T-helper 2 cell treated with Interferon-gamma antibody and Interleukin-4, amounts not matched to agents 5 μg/mL and 100 μg/mL, for 36 hours (primary cell): Measurements from ENCODE around the gene GRN.
"Not testable (repeated sequence)": the region's sequence is repeated elsewhere in the genome, so short reads cannot be mapped to it uniquely, and the experiment has no call there.

Experiments
- DNase-seq: peaks from one replicate; pipeline ENCODE4 v3.0.0; 2021; ENCODE audit warnings: low spot score
- H3K27ac Mint-ChIP-seq: one replicate; pipeline ENCODE4 v1.8.0; 2021; ENCODE audit warnings: mild to moderate bottlenecking, mixed read lengths
- H3K27me3 Mint-ChIP-seq: one replicate; pipeline ENCODE4 v1.8.0; 2021; ENCODE audit warnings: low read depth, mixed read lengths
- H3K36me3 Mint-ChIP-seq: one replicate; pipeline ENCODE4 v1.8.0; 2021; ENCODE audit warnings: low read depth, mixed read lengths
- H3K4me1 Mint-ChIP-seq: one replicate; pipeline ENCODE4 v1.8.0; 2021; ENCODE audit warnings: low read depth, mixed read lengths
- H3K4me3 Mint-ChIP-seq: one replicate; pipeline ENCODE4 v1.8.0; 2022; ENCODE audit warnings: mild to moderate bottlenecking, moderate library complexity, mixed read lengths
- H3K9me3 Mint-ChIP-seq: one replicate; pipeline ENCODE4 v1.8.0; 2021; ENCODE audit warnings: mixed read lengths

Gene GRN

GRCh38 chr17:44383861-44384260 lies 38.8 kb downstream of the GRN start:
- no peak overlapping the region for H3K27ac Mint-ChIP-seq
- H3K9me3 Mint-ChIP-seq, result no peaks in the 10 kb centered on the region
- H3K4me1 Mint-ChIP-seq, result no peaks in the 10 kb centered on the region
- H3K4me3 Mint-ChIP-seq, result no peak overlapping the region
- H3K36me3 Mint-ChIP-seq, result no peaks in the 10 kb centered on the region
- DNase-seq, result no peak
- H3K27me3 Mint-ChIP-seq, result peaks cover 23% of the 10 kb centered on the region

GRCh38 chr17:44384281-44384822 lies 39.2 kb downstream of the GRN start:
- H3K4me3 Mint-ChIP-seq, result peak overlapping the region; percentile 47
- H3K36me3 Mint-ChIP-seq, result no peaks in the 10 kb centered on the region
- H3K9me3 Mint-ChIP-seq, result no peaks in the 10 kb centered on the region
- peaks cover under 1% of the 10 kb centered on the region for H3K4me1 Mint-ChIP-seq
- H3K27ac Mint-ChIP-seq, result no peak overlapping the region
- peaks cover 23% of the 10 kb centered on the region for H3K27me3 Mint-ChIP-seq
- no peak for DNase-seq

GRCh38 chr17:44384823-44385286 lies 39.8 kb downstream of the GRN start:
- Mint-ChIP-seq H3K36me3 (no peaks in the 10 kb centered on the region), H3K27me3 (peaks cover 23% of the 10 kb centered on the region), H3K9me3 (no peaks in the 10 kb centered on the region), H3K4me1 (peaks cover 6% of the 10 kb centered on the region), H3K27ac (no peak overlapping the region), H3K4me3 (peak overlapping the region; percentile 74)
- no peak for DNase-seq

- DNase-seq, result peak; percentile 84
- peaks cover 23% of the 10 kb centered on the region for H3K27me3 Mint-ChIP-seq
- no peaks in the 10 kb centered on the region for H3K9me3 Mint-ChIP-seq
- H3K36me3 Mint-ChIP-seq, result no peaks in the 10 kb centered on the region
- H3K27ac Mint-ChIP-seq, result peak overlapping the region; percentile 22
- H3K4me3 Mint-ChIP-seq, result peak overlapping the region; percentile 74
- peaks cover 11% of the 10 kb centered on the region for H3K4me1 Mint-ChIP-seq
These were observed 40.4 kb downstream of the GRN start for GRCh38 chr17:44385287-44386181.

GRCh38 chr17:44386182-44386525 lies 41.1 kb downstream of the GRN start:
- Mint-ChIP-seq H3K4me3 (peak overlapping the region; percentile 74), H3K36me3 (no peaks in the 10 kb centered on the region), H3K9me3 (no peaks in the 10 kb centered on the region), H3K27ac (peak overlapping the region; percentile 22), H3K27me3 (peaks cover 23% of the 10 kb centered on the region), H3K4me1 (peaks cover 11% of the 10 kb centered on the region)
- DNase-seq, result no peak

- H3K27ac Mint-ChIP-seq, result no peak overlapping the region
- H3K4me1 Mint-ChIP-seq, result peaks cover 13% of the 10 kb centered on the region
- DNase-seq, result no peak
- H3K4me3 Mint-ChIP-seq, result no peak overlapping the region
- no peaks in the 10 kb centered on the region for H3K36me3 Mint-ChIP-seq
- H3K9me3 Mint-ChIP-seq, result no peaks in the 10 kb centered on the region
- peaks cover 16% of the 10 kb centered on the region for H3K27me3 Mint-ChIP-seq
These were observed 42.7 kb downstream of the GRN start for GRCh38 chr17:44387804-44388203.

GRCh38 chr17:44389281-44389680 lies 44.2 kb downstream of the GRN start, which contains the start of gene ITGA2B:
ITGA2B (minus strand) TSS chr17:44389649; CDS start chr17:44389473, 176 bp downstream.
- peaks cover 8% of the 10 kb centered on the region for H3K27me3 Mint-ChIP-seq
- peaks cover 13% of the 10 kb centered on the region for H3K4me1 Mint-ChIP-seq
- no peak for DNase-seq
- H3K4me3 Mint-ChIP-seq, result no peak within 1 kb of the TSS
- H3K36me3 Mint-ChIP-seq, result no peaks in the 10 kb centered on the region
- H3K27ac Mint-ChIP-seq, result no peak within 1 kb of the TSS
- no peaks in the 10 kb centered on the region for H3K9me3 Mint-ChIP-seq

- Mint-ChIP-seq H3K27me3 (peaks cover 5% of the 10 kb centered on the region), H3K4me1 (peaks cover 13% of the 10 kb centered on the region), H3K27ac (no peak overlapping the region)
These were observed 44.7 kb downstream of the GRN start for GRCh38 chr17:44389723-44390202.

GRCh38 chr17:44390250-44390870 lies 45.3 kb downstream of the GRN start:
- Mint-ChIP-seq H3K36me3 (no peaks in the 10 kb centered on the region), H3K4me1 (peaks cover 13% of the 10 kb centered on the region), H3K9me3 (no peaks in the 10 kb centered on the region), H3K27ac (no peak overlapping the region), H3K4me3 (no peak overlapping the region), H3K27me3 (peaks cover 3% of the 10 kb centered on the region)
- no peak for DNase-seq

More at GRCh38 chr17:44389723-44390202, 44.7 kb downstream of the GRN start:
- Mint-ChIP-seq H3K36me3 (no peaks in the 10 kb centered on the region), H3K9me3 (no peaks in the 10 kb centered on the region), H3K4me3 (no peak overlapping the region)
- no peak for DNase-seq

- not testable (repeated sequence) for H3K4me3 Mint-ChIP-seq, H3K9me3 Mint-ChIP-seq, H3K27ac Mint-ChIP-seq, H3K27me3 Mint-ChIP-seq, DNase-seq
- Mint-ChIP-seq H3K36me3 (peaks cover 18% of the 10 kb centered on the region), H3K4me1 (peaks cover 13% of the 10 kb centered on the region)
These were observed 49.0 kb downstream of the GRN start for GRCh38 chr17:44394112-44394511.

- no peak overlapping the region for H3K27ac Mint-ChIP-seq
- H3K27me3 Mint-ChIP-seq, result no peaks in the 10 kb centered on the region
- no peak overlapping the region for H3K4me3 Mint-ChIP-seq
- H3K36me3 Mint-ChIP-seq, result peaks cover 24% of the 10 kb centered on the region
- no peak for DNase-seq
- no peaks in the 10 kb centered on the region for H3K9me3 Mint-ChIP-seq
- H3K4me1 Mint-ChIP-seq, result peaks cover 7% of the 10 kb centered on the region
These were observed 49.7 kb downstream of the GRN start for GRCh38 chr17:44394833-44395232.

- H3K27me3 Mint-ChIP-seq, result no peaks in the 10 kb centered on the region
- DNase-seq, result no peak
- H3K4me1 Mint-ChIP-seq, result no peaks in the 10 kb centered on the region
- H3K36me3 Mint-ChIP-seq, result peaks cover 38% of the 10 kb centered on the region
- no peaks in the 10 kb centered on the region for H3K9me3 Mint-ChIP-seq
- H3K4me3 Mint-ChIP-seq, result no peak overlapping the region
- H3K27ac Mint-ChIP-seq, result no peak overlapping the region
These were observed 51.8 kb downstream of the GRN start for GRCh38 chr17:44396946-44397345.

- no peak for DNase-seq
- Mint-ChIP-seq H3K36me3 (peaks cover 44% of the 10 kb centered on the region), H3K4me1 (peaks cover 5% of the 10 kb centered on the region), H3K4me3 (no peak overlapping the region), H3K27me3 (no peaks in the 10 kb centered on the region), H3K9me3 (no peaks in the 10 kb centered on the region), H3K27ac (no peak overlapping the region)
These were observed 52.7 kb downstream of the GRN start for GRCh38 chr17:44397479-44398440.
